ENCODE measurements around the gene KBTBD13.

GRCh38 chr15:65087873-65088642, 11.5 kb downstream of the KBTBD13 start:
- no peak for TF ChIP-seq CTCF (IDR thresholded peaks at IDR 0.05)
- TF ChIP-seq POLR2A (IDR thresholded peaks at IDR 0.05) = no peak
